Glutamatergic neuron (in vitro differentiated cells): ENCODE measurements around the gene CREBBP. TPM values are rescaled to one million over a fixed set of nuclear protein-coding genes. Genes with fewer than 3 reads are reported as not detected.
A peak's percentile ranks its signal among the peaks of the same experiment; 100 is the strongest.

Experiments used
- DNase-seq: peaks from one replicate; pipeline ENCODE4 v3.0.0; 2022
- H3K27ac Mint-ChIP-seq: one replicate; pipeline ENCODE4 v1.8.0; 2020; ENCODE audit warnings: mild to moderate bottlenecking, mixed read lengths, inconsistent platforms; ENCODE audit not compliant: unreplicated experiment
- H3K27me3 Mint-ChIP-seq: one replicate; pipeline ENCODE4 v1.8.0; 2020; ENCODE audit warnings: mild to moderate bottlenecking, moderate library complexity, mixed read lengths, inconsistent platforms; ENCODE audit not compliant: unreplicated experiment
- H3K36me3 Mint-ChIP-seq: one replicate; pipeline ENCODE4 v1.8.0; 2020; ENCODE audit warnings: mild to moderate bottlenecking, mixed read lengths, inconsistent platforms; ENCODE audit not compliant: unreplicated experiment
- H3K4me1 Mint-ChIP-seq: one replicate; pipeline ENCODE4 v1.8.0; 2020; ENCODE audit warnings: mild to moderate bottlenecking, low read depth, mixed read lengths, inconsistent platforms; ENCODE audit not compliant: unreplicated experiment
- H3K4me3 Mint-ChIP-seq: one replicate; pipeline ENCODE4 v1.8.0; 2020; ENCODE audit warnings: mild to moderate bottlenecking, mixed read lengths, inconsistent platforms; ENCODE audit not compliant: unreplicated experiment
- H3K9me3 Mint-ChIP-seq: one replicate; pipeline ENCODE4 v1.8.0; 2020; ENCODE audit warnings: mild to moderate bottlenecking, moderate library complexity, mixed read lengths, inconsistent platforms; ENCODE audit not compliant: unreplicated experiment
- total RNA-seq: library from RNA; stranded (reverse); fragmentation: NEBNext Ultra II Directional; extraction: Animal tissue kit (Norgen Biotek cat#: 25700); gene quantifications from one replicate; pipeline ENCODE4 v1.2.1, GENCODE V29; 2021; ENCODE audit not compliant: unreplicated experiment
- TF ChIP-seq, protein P1 (sequence below): fragments of 200-600 bp; sonication (generic); IDR thresholded peaks from one replicate; pipeline ENCODE4 v1.5.0; 2021; ENCODE audit not compliant: partially characterized antibody, unreplicated experiment

The CREBBP gene
- total RNA-seq, 1 donor from 2014 or later = 96.9 TPM

DNA sequence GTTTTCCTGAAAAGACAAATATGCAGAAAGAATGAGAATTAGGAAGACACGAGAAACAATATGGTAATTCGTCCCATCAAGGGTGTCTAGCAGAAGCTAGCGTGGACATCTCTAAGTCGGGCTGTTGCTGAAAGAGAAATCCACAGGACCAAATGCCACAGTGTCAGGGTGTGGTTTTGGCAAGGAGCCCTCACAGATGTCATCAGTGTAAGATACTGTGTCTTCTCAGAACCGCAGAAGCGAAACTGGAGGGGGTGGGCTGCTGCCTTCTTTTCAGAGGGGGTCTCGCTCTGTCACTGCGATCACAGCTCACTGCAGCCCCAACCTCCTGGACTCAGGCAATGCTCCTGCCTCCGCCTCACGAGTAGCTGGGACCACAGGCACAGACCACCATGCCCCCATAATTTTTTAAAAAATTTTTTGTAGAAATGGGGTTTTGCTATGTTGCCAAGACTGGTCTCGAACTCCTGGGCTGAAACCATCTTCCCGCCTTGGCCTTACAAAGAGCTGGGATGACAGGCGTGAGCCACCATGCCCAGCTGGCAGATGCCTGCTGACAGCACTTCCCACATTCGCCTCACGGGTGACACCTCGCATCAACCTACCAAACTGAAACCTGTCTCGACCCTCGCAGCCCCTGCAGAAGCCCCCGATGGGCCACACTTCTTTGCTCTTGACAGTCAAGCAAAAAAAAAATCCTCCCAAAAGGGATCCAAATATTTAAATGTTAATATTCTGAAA lies 189.4 kb downstream of the CREBBP start:
- H3K9me3 Mint-ChIP-seq = peaks cover 11% of the 10 kb centered on the region
- H3K36me3 Mint-ChIP-seq = no peaks in the 10 kb centered on the region
- no peak for DNase-seq
- peak overlapping the region; percentile 81 for H3K27ac Mint-ChIP-seq
- TF ChIP-seq, protein P1, sequence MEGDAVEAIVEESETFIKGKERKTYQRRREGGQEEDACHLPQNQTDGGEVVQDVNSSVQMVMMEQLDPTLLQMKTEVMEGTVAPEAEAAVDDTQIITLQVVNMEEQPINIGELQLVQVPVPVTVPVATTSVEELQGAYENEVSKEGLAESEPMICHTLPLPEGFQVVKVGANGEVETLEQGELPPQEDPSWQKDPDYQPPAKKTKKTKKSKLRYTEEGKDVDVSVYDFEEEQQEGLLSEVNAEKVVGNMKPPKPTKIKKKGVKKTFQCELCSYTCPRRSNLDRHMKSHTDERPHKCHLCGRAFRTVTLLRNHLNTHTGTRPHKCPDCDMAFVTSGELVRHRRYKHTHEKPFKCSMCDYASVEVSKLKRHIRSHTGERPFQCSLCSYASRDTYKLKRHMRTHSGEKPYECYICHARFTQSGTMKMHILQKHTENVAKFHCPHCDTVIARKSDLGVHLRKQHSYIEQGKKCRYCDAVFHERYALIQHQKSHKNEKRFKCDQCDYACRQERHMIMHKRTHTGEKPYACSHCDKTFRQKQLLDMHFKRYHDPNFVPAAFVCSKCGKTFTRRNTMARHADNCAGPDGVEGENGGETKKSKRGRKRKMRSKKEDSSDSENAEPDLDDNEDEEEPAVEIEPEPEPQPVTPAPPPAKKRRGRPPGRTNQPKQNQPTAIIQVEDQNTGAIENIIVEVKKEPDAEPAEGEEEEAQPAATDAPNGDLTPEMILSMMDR = no peak
- H3K4me3 Mint-ChIP-seq = no peak overlapping the region
- H3K27me3 Mint-ChIP-seq = no peaks in the 10 kb centered on the region
- H3K4me1 Mint-ChIP-seq = peaks cover 21% of the 10 kb centered on the region

DNA sequence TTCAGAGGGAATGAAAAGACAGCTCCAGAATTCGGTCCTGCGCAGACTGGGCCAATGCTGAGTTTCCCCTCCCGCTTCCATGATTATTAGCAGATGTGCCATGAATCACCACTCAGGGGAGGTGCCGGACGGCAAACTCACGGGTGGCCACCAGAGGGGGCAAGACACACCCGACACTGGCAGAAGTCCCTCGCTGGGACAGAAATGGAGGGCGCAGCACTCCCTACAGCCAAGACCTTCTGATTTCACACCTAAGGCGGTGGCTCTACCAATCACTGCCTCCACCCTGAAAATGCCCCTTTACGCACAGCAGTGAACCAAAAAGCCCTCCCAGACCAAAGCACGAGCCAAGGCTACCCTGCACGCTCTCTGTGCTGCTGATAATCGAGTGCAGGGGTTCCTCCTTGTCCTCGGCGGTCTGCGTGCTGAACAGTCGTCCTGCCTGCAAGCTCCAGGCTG lies 190.0 kb downstream of the CREBBP start:
- Mint-ChIP-seq H3K9me3 (peaks cover 10% of the 10 kb centered on the region), H3K4me1 (peaks cover 15% of the 10 kb centered on the region), H3K4me3 (peak overlapping the region; percentile 35), H3K36me3 (no peaks in the 10 kb centered on the region), H3K27me3 (no peaks in the 10 kb centered on the region), H3K27ac (peak overlapping the region; percentile 81)
- DNase-seq = peak; percentile 93
- TF ChIP-seq, protein P1 = peak; percentile 95

DNA sequence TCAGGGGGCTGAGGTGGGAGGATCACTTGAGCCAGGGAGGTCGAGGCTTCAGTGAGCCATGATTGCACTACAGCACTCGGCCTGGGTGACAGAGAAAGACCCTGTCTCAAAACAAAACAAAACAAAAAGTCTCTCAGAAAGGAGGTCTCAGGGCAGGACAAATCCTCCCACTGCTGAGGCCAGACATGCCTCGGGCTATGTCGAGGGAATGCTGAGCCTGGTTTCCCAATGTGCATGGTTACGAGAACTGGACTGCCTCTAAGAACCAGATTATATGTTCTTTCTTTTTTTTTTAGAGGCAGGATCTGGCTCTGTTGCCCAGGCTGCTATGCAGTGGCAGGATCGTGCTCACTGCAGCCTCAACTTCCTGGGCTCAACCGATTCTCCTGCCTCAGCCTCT lies 190.8 kb downstream of the CREBBP start:
- Mint-ChIP-seq H3K4me1 (peaks cover 8% of the 10 kb centered on the region), H3K27me3 (no peaks in the 10 kb centered on the region), H3K9me3 (peaks cover 6% of the 10 kb centered on the region), H3K27ac (no peak overlapping the region), H3K36me3 (no peaks in the 10 kb centered on the region), H3K4me3 (no peak overlapping the region)
- no peak for DNase-seq
- TF ChIP-seq, protein P1 = no peak

DNA sequence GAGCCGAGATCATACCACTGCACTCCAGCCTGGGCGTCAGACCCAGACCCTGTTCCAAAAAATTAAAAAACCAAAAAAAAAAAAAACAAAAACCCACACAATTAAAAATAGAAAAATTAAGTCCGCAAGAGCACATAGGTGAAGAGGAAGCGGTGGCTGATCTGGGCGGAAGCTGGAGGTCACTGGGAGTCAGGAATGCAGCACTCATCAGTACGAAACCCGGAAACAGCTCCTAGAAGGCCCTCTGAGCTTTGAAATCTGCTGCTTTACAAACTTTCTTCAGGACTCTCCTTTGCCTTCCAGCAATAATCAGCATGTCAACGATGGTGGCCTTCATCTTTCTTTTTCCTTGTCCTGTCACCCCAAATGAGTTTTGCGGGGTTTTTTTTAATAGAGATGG lies 192.7 kb downstream of the CREBBP start:
- Mint-ChIP-seq H3K36me3 (no peaks in the 10 kb centered on the region), H3K27ac (no peak overlapping the region), H3K4me3 (no peak overlapping the region), H3K4me1 (peaks cover 7% of the 10 kb centered on the region), H3K9me3 (peaks cover 4% of the 10 kb centered on the region), H3K27me3 (no peaks in the 10 kb centered on the region)
- TF ChIP-seq, protein P1 = no peak
- DNase-seq = no peak

DNA sequence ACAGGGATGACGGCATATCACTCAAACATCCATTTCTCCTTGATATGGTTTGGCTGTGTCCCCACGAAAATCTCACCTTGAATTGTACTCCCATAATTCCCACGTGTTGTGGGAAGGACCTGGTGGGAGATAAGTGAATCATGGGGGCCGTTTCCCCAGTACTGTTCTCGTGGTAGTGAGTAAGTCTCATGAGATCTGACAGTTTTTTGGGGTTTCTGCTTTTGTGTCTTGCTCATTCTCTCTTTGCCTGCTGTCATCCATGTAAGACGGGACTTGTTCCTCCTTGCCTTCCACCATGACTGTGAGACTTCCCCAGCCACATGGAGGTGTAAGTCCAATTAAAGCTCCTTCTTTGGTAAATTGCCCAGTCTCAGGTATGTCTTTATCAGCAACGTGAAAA lies 193.5 kb downstream of the CREBBP start:
- Mint-ChIP-seq H3K4me3 (no peak overlapping the region), H3K27ac (no peak overlapping the region), H3K4me1 (peaks cover 7% of the 10 kb centered on the region), H3K27me3 (peaks cover 2% of the 10 kb centered on the region), H3K36me3 (no peaks in the 10 kb centered on the region), H3K9me3 (peaks cover 4% of the 10 kb centered on the region)
- no peak for DNase-seq
- TF ChIP-seq, protein P1 = no peak
